Stimulated activated CD8-positive, alpha-beta memory T cell treated with anti-CD3 and anti-CD28 coated beads, Interleukin-4, amount 100 ng/mL, for 4 hours (primary cell): ENCODE results near the gene ERCC4.
"Not testable (repeated sequence)": the region's sequence is repeated elsewhere in the genome, so short reads cannot be mapped to it uniquely, and the experiment has no call there.

Source experiments
- DNase-seq, 2 donors: peaks; one replicate each; pipeline ENCODE4 v3.0.0-alpha.2; 2020; ENCODE audit warnings: low read depth in 2 of 2, low spot score in 1 of 2

ERCC4 gene

GRCh38 chr16:13919683-13920509 is at the start of gene ERCC4:
ERCC4 (plus strand) TSS chr16:13920154; CDS start chr16:13920166, 12 bp downstream.
- peak; percentile 93 to 95 for DNase-seq

GRCh38 chr16:13873835-13874438 is 46.0 kb upstream of the ERCC4 start:
- DNase-seq, result no peak

- DNase-seq, result no peak
Observed at GRCh38 chr16:13875614-13876284, 44.2 kb upstream of the ERCC4 start.

GRCh38 chr16:13883276-13883675 is 36.7 kb upstream of the ERCC4 start:
- no peak for DNase-seq

- DNase-seq, result no peak
Observed at GRCh38 chr16:13883881-13884280, 36.1 kb upstream of the ERCC4 start.

- DNase-seq, result no peak
Observed at GRCh38 chr16:13885700-13886099, 34.3 kb upstream of the ERCC4 start.

- DNase-seq, result no peak
Observed at GRCh38 chr16:13886608-13887007, 33.3 kb upstream of the ERCC4 start.

- not testable (repeated sequence) for DNase-seq
Observed at GRCh38 chr16:13889323-13889722, 30.6 kb upstream of the ERCC4 start.

GRCh38 chr16:13892301-13892700 is 27.7 kb upstream of the ERCC4 start:
- no peak for DNase-seq

GRCh38 chr16:13895516-13895915 is 24.4 kb upstream of the ERCC4 start:
- no peak for DNase-seq

GRCh38 chr16:13896543-13897182 is 23.3 kb upstream of the ERCC4 start:
- no peak for DNase-seq

- DNase-seq, result no peak
Observed at GRCh38 chr16:13897806-13898205, 22.1 kb upstream of the ERCC4 start.

GRCh38 chr16:13898233-13898632 is 21.7 kb upstream of the ERCC4 start:
- no peak for DNase-seq

- no peak for DNase-seq
Observed at GRCh38 chr16:13902052-13902451, 17.9 kb upstream of the ERCC4 start.

GRCh38 chr16:13902677-13903076 is 17.3 kb upstream of the ERCC4 start:
- no peak for DNase-seq

GRCh38 chr16:13904179-13904691 is 15.7 kb upstream of the ERCC4 start:
- no peak for DNase-seq

GRCh38 chr16:13904822-13905221 is 15.1 kb upstream of the ERCC4 start:
- DNase-seq, result not testable (repeated sequence)

- DNase-seq, result no peak
Observed at GRCh38 chr16:13906168-13907089, 13.5 kb upstream of the ERCC4 start.

- no peak for DNase-seq
Observed at GRCh38 chr16:13907431-13907830, 12.5 kb upstream of the ERCC4 start.

GRCh38 chr16:13909069-13909468 is 10.9 kb upstream of the ERCC4 start:
- DNase-seq, result no peak
